GM23338 (cell line): ENCODE measurements around the gene AS3MT. TPM values are rescaled to one million over a fixed set of nuclear protein-coding genes. Genes with fewer than 3 reads are reported as not detected.
A peak's percentile ranks its signal among the peaks of the same experiment; 100 is the strongest.

Source experiments
- ATAC-seq: fragments of 200-7000 bp; cut with Tn5 transposase; 3 replicates; pipeline ENCODE4 v1.9.1; 2020
- DNase-seq: peaks from one replicate; pipeline ENCODE4 v3.0.0-alpha.2; 2015; ENCODE audit warnings: low spot score
- H2AFZ ChIP-seq: fragments of 200-600 bp; sonication (generic); 2 replicates; pipeline ENCODE4 v1.8.0; 2016; ENCODE audit warnings: antibody characterized with exemption, mild to moderate bottlenecking, moderate library complexity
- H3F3A ChIP-seq: fragments of 200-600 bp; sonication (generic); replicated peaks from 2 replicates; pipeline ENCODE4 v1.8.0; 2017; ENCODE audit warnings: antibody characterized with exemption, mixed run types, low read depth
- H3K27ac ChIP-seq: fragments of 200-600 bp; sonication (generic); 2 replicates; pipeline ENCODE4 v1.6.1; 2016; ENCODE audit warnings: low read depth
- H3K27me3 ChIP-seq: fragments of 200-600 bp; sonication (generic); 2 replicates; pipeline ENCODE4 v1.8.0; 2016; ENCODE audit warnings: mild to moderate bottlenecking, mixed run types, moderate library complexity; ENCODE audit not compliant: insufficient read depth
- H3K36me3 ChIP-seq: fragments of 200-600 bp; sonication (generic); 2 replicates; pipeline ENCODE4 v1.8.0; 2016; ENCODE audit warnings: mild to moderate bottlenecking; ENCODE audit not compliant: insufficient read depth
- H3K4me1 ChIP-seq: fragments of 200-600 bp; sonication (generic); 2 replicates; pipeline ENCODE4 v1.8.0; 2016; ENCODE audit warnings: mild to moderate bottlenecking, moderate library complexity; ENCODE audit not compliant: insufficient read depth
- H3K4me2 ChIP-seq: fragments of 200-600 bp; sonication (generic); 2 replicates; pipeline ENCODE4 v1.7.1; 2017; ENCODE audit warnings: mixed run types
- H3K4me3 ChIP-seq: fragments of 200-600 bp; sonication (generic); 2 replicates; pipeline ENCODE4 v1.6.1; 2016; ENCODE audit warnings: mixed run types
- H3K79me2 ChIP-seq: fragments of 200-600 bp; sonication (generic); replicated peaks from 2 replicates; pipeline ENCODE4 v1.8.0; 2017; ENCODE audit warnings: mild to moderate bottlenecking; ENCODE audit not compliant: insufficient read depth
- H3K9me2 ChIP-seq: fragments of 200-600 bp; sonication (generic); 2 replicates; pipeline ENCODE4 v1.8.0; 2017; ENCODE audit not compliant: insufficient read depth
- H4K20me1 ChIP-seq: fragments of 200-600 bp; sonication (generic); replicated peaks from 2 replicates; pipeline ENCODE4 v1.8.0; 2017; ENCODE audit warnings: mild to moderate bottlenecking; ENCODE audit not compliant: insufficient read depth
- H3K27ac Mint-ChIP-seq: 2 replicates; pipeline ENCODE4 v1.8.0; 2020; ENCODE audit warnings: inconsistent platforms, mild to moderate bottlenecking, moderate library complexity, mixed read lengths
- H3K27me3 Mint-ChIP-seq: 3 replicates; pipeline ENCODE4 v1.8.0; 2022; ENCODE audit warnings: low read depth, mild to moderate bottlenecking, moderate library complexity, mixed read lengths, inconsistent platforms; ENCODE audit not compliant: insufficient read depth, poor library complexity
- H3K36me3 Mint-ChIP-seq: 3 replicates; pipeline ENCODE4 v1.8.0; 2021; ENCODE audit warnings: low read depth, mild to moderate bottlenecking, inconsistent platforms, moderate library complexity, mixed read lengths
- H3K4me1 Mint-ChIP-seq: 3 replicates; pipeline ENCODE4 v1.8.0; 2020; ENCODE audit warnings: mild to moderate bottlenecking, inconsistent platforms, mixed read lengths
- H3K4me3 Mint-ChIP-seq: 3 replicates; pipeline ENCODE4 v1.8.0; 2021; ENCODE audit warnings: moderate library complexity, mild to moderate bottlenecking, inconsistent platforms, mixed read lengths
- H3K9me3 Mint-ChIP-seq: 3 replicates; pipeline ENCODE4 v1.8.0; 2020; ENCODE audit warnings: moderate library complexity, mild to moderate bottlenecking, inconsistent platforms, mixed read lengths
- CREB1 ChIP-seq: fragments of 250-450 bp; sonication (Bioruptor Pico); IDR thresholded peaks from 2 replicates; pipeline ENCODE4 v1.5.0; 2020; ENCODE audit warnings: low read depth, mild to moderate bottlenecking, moderate library complexity
- EZH2 ChIP-seq: fragments of 200-600 bp; sonication (generic); IDR thresholded peaks from one replicate; pipeline ENCODE4 v1.8.0; 2017; ENCODE audit warnings: antibody characterized with exemption, mild to moderate bottlenecking, low read depth; ENCODE audit not compliant: unreplicated experiment
- EZH2phosphoT487 ChIP-seq: fragments of 200-600 bp; sonication (generic); IDR thresholded peaks from one replicate; pipeline ENCODE4 v1.8.1; 2018; ENCODE audit warnings: antibody characterized with exemption; ENCODE audit not compliant: unreplicated experiment
- JUNB ChIP-seq: IDR thresholded peaks from one replicate; pipeline ENCODE4 v1.6.1; 2016; ENCODE audit warnings: antibody characterized with exemption; ENCODE audit not compliant: unreplicated experiment
- NANOG ChIP-seq: IDR thresholded peaks from 2 replicates; pipeline ENCODE4 v1.6.1; 2016; ENCODE audit warnings: antibody characterized with exemption, borderline replicate concordance
- POLR2AphosphoS5 ChIP-seq: IDR thresholded peaks from 2 replicates; pipeline ENCODE4 v1.6.1; 2016; ENCODE audit warnings: antibody characterized with exemption, low read depth
- STAT1 ChIP-seq: IDR thresholded peaks from one replicate; pipeline ENCODE4 v1.6.1; 2016; ENCODE audit warnings: antibody characterized with exemption; ENCODE audit not compliant: unreplicated experiment
- ZNF114 ChIP-seq: fragments of 250-450 bp; sonication (Bioruptor Pico); IDR thresholded peaks from 2 replicates; pipeline ENCODE4 v1.5.0; 2020; ENCODE audit warnings: mild to moderate bottlenecking, moderate library complexity
- ZNF331 ChIP-seq: fragments of 250-450 bp; sonication (Bioruptor Pico); IDR thresholded peaks from 2 replicates; pipeline ENCODE4 v1.5.0; 2020; ENCODE audit warnings: low read depth, mild to moderate bottlenecking, moderate library complexity
- polyA plus RNA-seq: library from polyadenylated mRNA; unstranded; fragments of >200 nt; fragmentation: Nextera tagmentation; extraction: Ambion mirVana; gene quantifications from 2 replicates; pipeline ENCODE4 v1.2.1, GENCODE V29; 2016
- total RNA-seq: library from RNA; depleted of rRNA; stranded (reverse); fragments of >200 nt; shearing (Covaris generic); gene quantifications from 2 replicates; pipeline ENCODE4 v1.2.3, GENCODE V29; 2014
- TF ChIP-seq, protein P1 (sequence below), 2 experiments: fragments of 200-600 bp in 1 of 2; sonication (generic) in 1 of 2; conservative IDR thresholded peaks; 2 replicates each; pipeline versions ENCODE4 v1.5.1 to v1.6.1; 2016 to 2017; ENCODE audit warnings: antibody characterized with exemption in 2 of 2, low read depth in 2 of 2, mild to moderate bottlenecking in 2 of 2, moderate library complexity in 1 of 2
- TF ChIP-seq, protein P2 (sequence below): IDR thresholded peaks from 2 replicates; pipeline ENCODE4 v1.6.1; 2016; ENCODE audit warnings: antibody characterized with exemption
- TF ChIP-seq, protein P3 (sequence below): fragments of 250-450 bp; sonication (Bioruptor Pico); IDR thresholded peaks from 2 replicates; pipeline ENCODE4 v1.5.0; 2020; ENCODE audit warnings: mild to moderate bottlenecking, moderate library complexity
- TF ChIP-seq, protein P4 (sequence below): IDR thresholded peaks from one replicate; pipeline ENCODE4 v1.6.1; 2018; ENCODE audit warnings: antibody characterized with exemption; ENCODE audit not compliant: unreplicated experiment

AS3MT gene
- total and polyA plus RNA-seq, 2 experiments from 2014 or later: 6.3 to 8.8 TPM

DNA sequence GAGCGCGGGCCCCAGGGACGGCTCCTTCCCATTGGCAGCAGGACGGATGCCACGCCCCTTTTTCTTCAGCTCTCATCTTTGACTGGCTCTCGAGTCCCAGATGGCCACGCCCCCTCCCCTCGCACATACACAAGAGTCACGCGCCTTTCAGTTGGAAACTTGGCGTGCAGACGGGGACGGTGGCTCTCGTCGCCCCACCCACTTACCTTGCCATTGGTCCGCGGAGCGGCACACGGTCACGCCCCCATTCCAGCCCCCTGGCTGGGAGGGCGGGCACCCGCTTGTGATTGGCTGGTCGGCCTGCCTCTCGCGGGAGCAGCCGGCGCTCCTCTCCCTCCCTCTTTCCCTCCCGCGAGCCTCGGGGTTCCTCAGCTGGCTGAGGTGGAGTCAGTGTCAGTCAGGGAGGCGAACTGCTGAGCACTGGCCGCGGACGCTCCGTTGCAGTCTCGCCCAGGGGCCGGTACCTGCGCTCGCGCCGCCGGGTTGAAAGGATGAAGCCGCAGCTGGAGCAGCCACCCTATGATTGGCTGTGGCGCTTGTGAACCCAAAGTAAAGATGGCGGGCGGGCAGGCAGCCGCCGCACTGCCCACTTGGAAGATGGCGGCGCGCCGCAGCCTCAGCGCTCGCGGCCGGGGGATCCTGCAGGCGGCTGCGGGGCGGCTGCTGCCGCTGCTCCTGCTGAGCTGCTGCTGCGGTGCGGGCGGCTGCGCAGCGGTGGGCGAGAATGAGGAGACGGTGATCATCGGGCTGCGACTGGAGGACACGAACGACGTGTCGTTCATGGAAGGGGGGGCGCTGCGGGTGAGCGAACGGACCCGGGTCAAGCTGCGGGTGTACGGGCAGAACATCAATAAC lies 48.9 kb downstream of the AS3MT start, which contains the start of gene CNNM2:
TSS of gene CNNM2 (plus strand) at position 333 of the 855 bp plus-strand sequence. CDS start at position 520, 187 bp downstream.
- no peaks in the 10 kb centered on the region for H3K36me3 ChIP-seq
- H3K4me3 Mint-ChIP-seq: peak within 1 kb of the TSS; percentile 83
- H3K4me1 Mint-ChIP-seq: peaks cover 34% of the 10 kb centered on the region
- no peaks in the 10 kb centered on the region for H3K9me3 Mint-ChIP-seq
- ATAC-seq: peak; percentile 79
- no peak for TF ChIP-seq JUNB
- TF ChIP-seq POLR2AphosphoS5: peak; percentile 47; the same call in 1 of the 2 replicates
- TF ChIP-seq, protein P1, sequence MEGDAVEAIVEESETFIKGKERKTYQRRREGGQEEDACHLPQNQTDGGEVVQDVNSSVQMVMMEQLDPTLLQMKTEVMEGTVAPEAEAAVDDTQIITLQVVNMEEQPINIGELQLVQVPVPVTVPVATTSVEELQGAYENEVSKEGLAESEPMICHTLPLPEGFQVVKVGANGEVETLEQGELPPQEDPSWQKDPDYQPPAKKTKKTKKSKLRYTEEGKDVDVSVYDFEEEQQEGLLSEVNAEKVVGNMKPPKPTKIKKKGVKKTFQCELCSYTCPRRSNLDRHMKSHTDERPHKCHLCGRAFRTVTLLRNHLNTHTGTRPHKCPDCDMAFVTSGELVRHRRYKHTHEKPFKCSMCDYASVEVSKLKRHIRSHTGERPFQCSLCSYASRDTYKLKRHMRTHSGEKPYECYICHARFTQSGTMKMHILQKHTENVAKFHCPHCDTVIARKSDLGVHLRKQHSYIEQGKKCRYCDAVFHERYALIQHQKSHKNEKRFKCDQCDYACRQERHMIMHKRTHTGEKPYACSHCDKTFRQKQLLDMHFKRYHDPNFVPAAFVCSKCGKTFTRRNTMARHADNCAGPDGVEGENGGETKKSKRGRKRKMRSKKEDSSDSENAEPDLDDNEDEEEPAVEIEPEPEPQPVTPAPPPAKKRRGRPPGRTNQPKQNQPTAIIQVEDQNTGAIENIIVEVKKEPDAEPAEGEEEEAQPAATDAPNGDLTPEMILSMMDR (conservative IDR thresholded peaks at IDR 0.05; ENCODE audit: low read depth in 2 of 2): no peak
- no peak for TF ChIP-seq ZNF331 (CRISPR knock-in tag)
- peak; percentile 66 for TF ChIP-seq CREB1 (CRISPR knock-in tag)
- TF ChIP-seq EZH2phosphoT487: no peak
- TF ChIP-seq NANOG: no peak
- TF ChIP-seq, protein P2, sequence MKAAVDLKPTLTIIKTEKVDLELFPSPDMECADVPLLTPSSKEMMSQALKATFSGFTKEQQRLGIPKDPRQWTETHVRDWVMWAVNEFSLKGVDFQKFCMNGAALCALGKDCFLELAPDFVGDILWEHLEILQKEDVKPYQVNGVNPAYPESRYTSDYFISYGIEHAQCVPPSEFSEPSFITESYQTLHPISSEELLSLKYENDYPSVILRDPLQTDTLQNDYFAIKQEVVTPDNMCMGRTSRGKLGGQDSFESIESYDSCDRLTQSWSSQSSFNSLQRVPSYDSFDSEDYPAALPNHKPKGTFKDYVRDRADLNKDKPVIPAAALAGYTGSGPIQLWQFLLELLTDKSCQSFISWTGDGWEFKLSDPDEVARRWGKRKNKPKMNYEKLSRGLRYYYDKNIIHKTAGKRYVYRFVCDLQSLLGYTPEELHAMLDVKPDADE: no peak
- no peak for TF ChIP-seq EZH2
- TF ChIP-seq, protein P3, sequence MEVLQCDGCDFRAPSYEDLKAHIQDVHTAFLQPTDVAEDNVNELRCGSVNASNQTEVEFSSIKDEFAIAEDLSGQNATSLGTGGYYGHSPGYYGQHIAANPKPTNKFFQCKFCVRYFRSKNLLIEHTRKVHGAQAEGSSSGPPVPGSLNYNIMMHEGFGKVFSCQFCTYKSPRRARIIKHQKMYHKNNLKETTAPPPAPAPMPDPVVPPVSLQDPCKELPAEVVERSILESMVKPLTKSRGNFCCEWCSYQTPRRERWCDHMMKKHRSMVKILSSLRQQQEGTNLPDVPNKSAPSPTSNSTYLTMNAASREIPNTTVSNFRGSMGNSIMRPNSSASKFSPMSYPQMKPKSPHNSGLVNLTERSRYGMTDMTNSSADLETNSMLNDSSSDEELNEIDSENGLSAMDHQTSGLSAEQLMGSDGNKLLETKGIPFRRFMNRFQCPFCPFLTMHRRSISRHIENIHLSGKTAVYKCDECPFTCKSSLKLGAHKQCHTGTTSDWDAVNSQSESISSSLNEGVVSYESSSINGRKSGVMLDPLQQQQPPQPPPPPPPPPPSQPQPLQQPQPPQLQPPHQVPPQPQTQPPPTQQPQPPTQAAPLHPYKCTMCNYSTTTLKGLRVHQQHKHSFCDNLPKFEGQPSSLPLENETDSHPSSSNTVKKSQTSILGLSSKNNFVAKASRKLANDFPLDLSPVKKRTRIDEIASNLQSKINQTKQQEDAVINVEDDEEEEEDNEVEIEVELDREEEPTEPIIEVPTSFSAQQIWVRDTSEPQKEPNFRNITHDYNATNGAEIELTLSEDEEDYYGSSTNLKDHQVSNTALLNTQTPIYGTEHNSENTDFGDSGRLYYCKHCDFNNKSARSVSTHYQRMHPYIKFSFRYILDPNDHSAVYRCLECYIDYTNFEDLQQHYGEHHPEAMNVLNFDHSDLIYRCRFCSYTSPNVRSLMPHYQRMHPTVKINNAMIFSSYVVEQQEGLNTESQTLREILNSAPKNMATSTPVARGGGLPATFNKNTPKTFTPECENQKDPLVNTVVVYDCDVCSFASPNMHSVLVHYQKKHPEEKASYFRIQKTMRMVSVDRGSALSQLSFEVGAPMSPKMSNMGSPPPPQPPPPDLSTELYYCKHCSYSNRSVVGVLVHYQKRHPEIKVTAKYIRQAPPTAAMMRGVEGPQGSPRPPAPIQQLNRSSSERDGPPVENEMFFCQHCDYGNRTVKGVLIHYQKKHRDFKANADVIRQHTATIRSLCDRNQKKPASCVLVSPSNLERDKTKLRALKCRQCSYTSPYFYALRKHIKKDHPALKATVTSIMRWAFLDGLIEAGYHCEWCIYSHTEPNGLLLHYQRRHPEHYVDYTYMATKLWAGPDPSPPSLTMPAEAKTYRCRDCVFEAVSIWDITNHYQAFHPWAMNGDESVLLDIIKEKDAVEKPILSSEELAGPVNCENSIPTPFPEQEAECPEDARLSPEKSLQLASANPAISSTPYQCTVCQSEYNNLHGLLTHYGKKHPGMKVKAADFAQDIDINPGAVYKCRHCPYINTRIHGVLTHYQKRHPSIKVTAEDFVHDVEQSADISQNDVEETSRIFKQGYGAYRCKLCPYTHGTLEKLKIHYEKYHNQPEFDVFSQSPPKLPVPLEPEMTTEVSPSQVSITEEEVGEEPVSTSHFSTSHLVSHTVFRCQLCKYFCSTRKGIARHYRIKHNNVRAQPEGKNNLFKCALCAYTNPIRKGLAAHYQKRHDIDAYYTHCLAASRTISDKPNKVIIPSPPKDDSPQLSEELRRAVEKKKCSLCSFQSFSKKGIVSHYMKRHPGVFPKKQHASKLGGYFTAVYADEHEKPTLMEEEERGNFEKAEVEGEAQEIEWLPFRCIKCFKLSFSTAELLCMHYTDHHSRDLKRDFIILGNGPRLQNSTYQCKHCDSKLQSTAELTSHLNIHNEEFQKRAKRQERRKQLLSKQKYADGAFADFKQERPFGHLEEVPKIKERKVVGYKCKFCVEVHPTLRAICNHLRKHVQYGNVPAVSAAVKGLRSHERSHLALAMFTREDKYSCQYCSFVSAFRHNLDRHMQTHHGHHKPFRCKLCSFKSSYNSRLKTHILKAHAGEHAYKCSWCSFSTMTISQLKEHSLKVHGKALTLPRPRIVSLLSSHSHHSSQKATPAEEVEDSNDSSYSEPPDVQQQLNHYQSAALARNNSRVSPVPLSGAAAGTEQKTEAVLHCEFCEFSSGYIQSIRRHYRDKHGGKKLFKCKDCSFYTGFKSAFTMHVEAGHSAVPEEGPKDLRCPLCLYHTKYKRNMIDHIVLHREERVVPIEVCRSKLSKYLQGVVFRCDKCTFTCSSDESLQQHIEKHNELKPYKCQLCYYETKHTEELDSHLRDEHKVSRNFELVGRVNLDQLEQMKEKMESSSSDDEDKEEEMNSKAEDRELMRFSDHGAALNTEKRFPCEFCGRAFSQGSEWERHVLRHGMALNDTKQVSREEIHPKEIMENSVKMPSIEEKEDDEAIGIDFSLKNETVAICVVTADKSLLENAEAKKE: no peak
- TF ChIP-seq, protein P4, sequence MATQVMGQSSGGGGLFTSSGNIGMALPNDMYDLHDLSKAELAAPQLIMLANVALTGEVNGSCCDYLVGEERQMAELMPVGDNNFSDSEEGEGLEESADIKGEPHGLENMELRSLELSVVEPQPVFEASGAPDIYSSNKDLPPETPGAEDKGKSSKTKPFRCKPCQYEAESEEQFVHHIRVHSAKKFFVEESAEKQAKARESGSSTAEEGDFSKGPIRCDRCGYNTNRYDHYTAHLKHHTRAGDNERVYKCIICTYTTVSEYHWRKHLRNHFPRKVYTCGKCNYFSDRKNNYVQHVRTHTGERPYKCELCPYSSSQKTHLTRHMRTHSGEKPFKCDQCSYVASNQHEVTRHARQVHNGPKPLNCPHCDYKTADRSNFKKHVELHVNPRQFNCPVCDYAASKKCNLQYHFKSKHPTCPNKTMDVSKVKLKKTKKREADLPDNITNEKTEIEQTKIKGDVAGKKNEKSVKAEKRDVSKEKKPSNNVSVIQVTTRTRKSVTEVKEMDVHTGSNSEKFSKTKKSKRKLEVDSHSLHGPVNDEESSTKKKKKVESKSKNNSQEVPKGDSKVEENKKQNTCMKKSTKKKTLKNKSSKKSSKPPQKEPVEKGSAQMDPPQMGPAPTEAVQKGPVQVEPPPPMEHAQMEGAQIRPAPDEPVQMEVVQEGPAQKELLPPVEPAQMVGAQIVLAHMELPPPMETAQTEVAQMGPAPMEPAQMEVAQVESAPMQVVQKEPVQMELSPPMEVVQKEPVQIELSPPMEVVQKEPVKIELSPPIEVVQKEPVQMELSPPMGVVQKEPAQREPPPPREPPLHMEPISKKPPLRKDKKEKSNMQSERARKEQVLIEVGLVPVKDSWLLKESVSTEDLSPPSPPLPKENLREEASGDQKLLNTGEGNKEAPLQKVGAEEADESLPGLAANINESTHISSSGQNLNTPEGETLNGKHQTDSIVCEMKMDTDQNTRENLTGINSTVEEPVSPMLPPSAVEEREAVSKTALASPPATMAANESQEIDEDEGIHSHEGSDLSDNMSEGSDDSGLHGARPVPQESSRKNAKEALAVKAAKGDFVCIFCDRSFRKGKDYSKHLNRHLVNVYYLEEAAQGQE: peak; percentile 1
- no peak for TF ChIP-seq ZNF114
- no peak for TF ChIP-seq STAT1
- peak within 1 kb of the TSS; percentile 94 for H3K27ac Mint-ChIP-seq
- peak; percentile 100 for DNase-seq
- H3K79me2 ChIP-seq: peaks cover 35% of the 10 kb centered on the region
- no peaks in the 10 kb centered on the region; the same call in 2 of the 3 replicates for H3K36me3 Mint-ChIP-seq
- peaks cover 5% of the 10 kb centered on the region; the same call in 1 of the 2 replicates for H4K20me1 ChIP-seq
- H3K27me3 Mint-ChIP-seq: peaks cover 23% of the 10 kb centered on the region
- peaks cover 23% of the 10 kb centered on the region for H3K4me1 ChIP-seq
- H3K27ac ChIP-seq: peak within 1 kb of the TSS; percentile 92
- peak within 1 kb of the TSS; percentile 93 for H3K4me2 ChIP-seq
- peak within 1 kb of the TSS; percentile 88 for H3K4me3 ChIP-seq
- H3K27me3 ChIP-seq: peaks cover 22% of the 10 kb centered on the region
- H2AFZ ChIP-seq: peak within 1 kb of the TSS; percentile 99
- no peaks in the 10 kb centered on the region for H3K9me2 ChIP-seq
- H3F3A ChIP-seq: 0 out of 2 replicates have a peak, but pooled peaks cover 6% of the 10 kb centered on the region
